Measurements from ENCODE around the gene NCS1.

The NCS1 gene

DNA sequence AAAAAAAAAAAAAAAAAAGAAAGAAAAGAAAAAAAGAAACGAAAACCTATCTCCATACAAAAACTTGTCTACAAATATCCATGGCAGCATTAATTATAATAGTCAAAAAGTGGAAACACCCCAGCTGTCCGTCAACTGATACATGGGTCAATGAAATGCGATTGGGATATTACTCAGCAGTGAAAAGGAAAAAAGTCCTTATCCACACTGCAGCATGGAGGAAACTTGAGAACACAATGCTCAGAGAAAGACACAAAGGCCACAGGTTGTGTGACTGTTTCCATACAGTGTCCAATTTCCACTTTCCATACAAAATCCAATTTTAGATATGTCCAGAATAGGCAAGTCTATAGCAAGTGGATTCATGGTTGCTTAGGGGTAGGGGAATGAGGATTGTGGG lies 24.3 kb upstream of the NCS1 start:
- DNase-seq (ENCODE audit: low read depth, low spot score) = no peak

DNA sequence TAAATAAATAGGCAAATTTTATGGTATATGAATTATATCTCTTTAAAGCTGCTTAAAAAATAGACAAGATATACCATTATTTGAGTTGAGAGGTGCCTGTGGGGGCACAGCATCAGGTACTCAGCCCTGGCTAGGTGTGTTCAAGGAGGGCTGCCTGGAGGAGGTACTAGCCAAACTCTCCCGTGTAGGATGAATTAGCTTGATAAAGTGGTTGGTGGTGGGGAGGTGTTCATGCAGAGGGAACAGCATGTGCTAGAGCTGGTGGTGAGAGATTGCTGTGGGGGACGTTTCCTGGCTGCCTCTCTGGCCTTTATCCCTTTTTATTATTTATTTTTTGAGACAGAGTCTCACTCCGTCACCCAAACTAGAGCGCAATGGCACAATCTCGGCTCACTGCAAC lies 23.2 kb upstream of the NCS1 start:
- no peak for DNase-seq (ENCODE audit: low read depth, low spot score)

DNA sequence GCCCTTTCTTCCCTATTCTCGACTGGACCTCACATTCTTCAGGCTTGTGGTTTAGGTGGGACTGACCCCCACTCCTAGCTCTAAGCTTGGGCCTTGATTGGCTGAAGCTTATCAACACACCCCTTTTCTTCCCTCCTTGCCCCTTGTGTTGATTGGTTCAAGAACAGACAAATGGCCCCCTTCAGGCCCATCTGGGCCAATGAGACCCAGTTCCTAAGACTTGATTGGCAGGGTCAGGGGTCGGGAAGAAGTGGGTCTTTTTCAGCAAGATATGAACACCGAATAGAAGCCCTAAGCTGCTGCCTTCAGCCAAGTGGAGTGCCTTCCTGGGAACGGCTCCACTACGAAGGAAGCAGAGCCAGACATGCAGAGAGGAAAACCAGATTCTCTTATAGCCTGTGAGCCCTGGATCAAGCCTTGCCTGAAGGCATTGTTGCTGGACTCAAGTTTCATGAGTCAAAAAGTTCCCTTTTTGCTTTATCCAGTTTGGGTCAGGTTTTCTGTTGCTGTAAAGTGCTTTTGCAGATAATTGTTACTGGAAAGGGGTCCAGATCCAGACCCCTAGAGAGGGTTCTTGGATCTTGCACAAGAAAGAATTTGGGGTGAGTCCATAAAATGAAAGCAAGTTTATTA lies 22.4 kb upstream of the NCS1 start:
- DNase-seq (ENCODE audit: low read depth, low spot score) = no peak

DNA sequence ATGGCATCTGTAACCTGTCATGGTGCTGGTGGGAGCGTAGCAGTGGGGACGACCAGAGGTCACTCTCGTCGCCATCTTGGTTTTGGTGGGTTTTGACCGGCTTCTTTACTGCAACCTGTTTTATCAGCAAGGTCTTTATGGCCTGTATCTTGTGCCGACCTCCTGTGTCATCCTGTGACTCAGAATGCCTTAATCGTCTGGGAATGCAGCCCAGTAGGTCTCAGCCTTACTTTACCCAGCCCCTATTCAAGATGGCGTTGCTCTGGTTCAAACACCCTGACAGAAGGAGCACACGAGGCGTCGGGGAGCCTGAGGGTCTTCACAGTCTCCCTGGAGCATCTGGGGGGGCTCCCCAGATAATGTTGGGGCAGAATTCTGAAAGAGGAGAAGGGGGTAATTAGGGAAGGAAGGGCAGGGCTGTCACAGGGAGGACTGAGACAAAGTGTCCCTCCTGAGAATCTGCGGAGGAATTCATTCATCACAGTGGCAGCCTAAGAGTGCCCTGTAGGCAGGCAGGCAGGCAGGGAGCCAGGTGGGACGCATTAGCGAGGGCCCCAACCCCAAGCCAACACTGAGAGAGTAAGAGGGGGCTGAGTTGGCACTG lies 21.3 kb upstream of the NCS1 start:
- no peak for DNase-seq (ENCODE audit: low read depth, low spot score)

DNA sequence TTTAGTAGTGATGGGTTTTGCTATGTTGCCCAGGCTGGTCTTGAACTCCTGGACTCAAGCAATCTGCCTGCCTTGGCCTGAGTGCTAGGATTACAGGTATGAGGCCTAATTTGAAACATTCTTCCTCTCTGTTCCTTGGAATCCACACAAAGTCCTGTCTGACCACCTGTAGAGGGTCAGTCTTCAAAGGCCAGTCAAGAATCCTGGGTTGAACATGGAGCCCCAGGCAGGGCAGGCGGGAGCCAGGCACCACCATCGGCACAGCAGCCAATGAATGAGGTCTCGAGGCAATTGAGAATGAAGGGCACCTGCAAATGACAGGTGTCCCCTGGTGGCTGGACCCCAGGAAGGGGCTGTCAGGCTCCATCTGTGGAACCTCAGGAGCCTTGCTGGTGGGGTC lies 17.4 kb upstream of the NCS1 start:
- DNase-seq (ENCODE audit: low read depth, low spot score) = no peak

DNA sequence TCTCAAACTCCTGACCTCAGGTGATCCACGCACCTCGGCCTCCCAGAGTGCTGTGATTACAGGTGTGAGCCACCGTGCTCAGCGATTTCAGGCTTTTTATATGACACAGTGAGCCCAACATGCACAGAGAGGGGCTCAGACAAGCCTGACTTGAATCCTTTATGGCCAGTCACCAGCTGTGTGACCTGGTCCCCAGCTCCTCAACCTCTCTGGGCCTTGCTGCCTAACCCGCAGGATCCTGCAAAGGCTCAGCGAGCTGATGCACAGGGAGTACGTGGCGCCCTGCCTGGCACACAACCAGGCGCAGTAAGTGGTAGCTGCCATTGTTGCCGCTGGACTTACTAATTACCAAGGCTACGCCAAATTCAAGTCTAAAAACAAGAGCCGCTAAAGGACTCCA lies 16.6 kb upstream of the NCS1 start:
- no peak for DNase-seq (ENCODE audit: low read depth, low spot score)

DNA sequence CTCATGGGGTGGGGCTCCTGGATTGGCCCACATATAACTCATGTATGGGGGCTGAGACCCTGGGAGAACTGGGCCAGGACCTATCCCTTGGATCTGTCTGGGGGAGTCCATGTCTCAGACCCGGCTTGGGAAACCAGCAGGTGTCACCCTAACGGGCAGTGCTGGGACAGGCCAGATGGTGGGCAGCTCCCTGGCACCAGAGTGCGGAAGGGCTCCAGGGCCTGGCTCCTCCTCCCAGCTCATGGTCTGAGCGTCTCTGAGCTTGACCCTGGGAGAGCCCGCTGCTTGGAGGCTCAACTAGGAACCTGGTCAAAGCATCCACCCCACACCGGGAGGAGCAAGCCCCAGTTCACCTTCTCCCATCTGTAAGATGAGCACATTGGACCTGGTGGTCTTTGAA lies 15.5 kb upstream of the NCS1 start:
- DNase-seq (ENCODE audit: low read depth, low spot score) = no peak

DNA sequence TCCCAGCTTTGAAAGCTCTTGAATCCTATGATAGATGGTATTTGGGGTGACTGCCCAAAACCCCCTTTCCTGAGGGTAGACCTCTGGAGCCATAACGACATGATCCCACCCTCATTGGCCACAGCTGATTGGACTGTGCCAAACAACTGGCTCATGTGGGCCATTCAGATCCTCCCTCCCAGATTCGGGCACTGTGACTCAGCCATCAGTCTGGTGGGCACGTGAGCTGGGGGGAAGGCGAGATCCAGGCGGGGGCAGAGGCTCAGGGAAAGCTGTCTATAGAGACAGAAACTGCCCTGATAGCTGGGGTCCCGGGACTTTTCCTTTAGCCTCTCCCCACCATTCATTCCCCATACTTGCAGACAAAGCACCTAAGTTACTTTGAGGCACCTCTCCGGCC lies 15.1 kb upstream of the NCS1 start:
- DNase-seq (ENCODE audit: low read depth, low spot score) = no peak

DNA sequence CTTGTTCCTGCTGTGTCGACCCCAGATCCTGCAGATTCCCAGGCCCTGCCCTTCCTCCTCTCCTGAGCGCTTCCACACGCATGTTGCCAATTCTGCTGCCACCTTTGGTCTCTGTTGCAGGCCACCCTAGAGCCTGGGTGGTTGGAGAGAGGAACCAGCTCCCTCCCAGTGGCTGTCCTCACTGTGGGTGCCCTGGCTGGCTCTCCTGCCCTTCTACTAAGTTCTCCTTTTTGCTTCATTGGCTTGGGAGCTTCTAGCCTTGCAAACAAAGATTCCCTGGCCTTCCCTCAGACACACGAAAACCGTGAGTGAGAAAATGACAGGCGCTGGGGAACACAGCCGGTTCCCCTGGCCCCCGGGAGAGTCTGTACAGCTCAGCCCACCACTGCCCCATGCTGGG lies 14.2 kb upstream of the NCS1 start:
- no peak for DNase-seq (ENCODE audit: low read depth, low spot score)

DNA sequence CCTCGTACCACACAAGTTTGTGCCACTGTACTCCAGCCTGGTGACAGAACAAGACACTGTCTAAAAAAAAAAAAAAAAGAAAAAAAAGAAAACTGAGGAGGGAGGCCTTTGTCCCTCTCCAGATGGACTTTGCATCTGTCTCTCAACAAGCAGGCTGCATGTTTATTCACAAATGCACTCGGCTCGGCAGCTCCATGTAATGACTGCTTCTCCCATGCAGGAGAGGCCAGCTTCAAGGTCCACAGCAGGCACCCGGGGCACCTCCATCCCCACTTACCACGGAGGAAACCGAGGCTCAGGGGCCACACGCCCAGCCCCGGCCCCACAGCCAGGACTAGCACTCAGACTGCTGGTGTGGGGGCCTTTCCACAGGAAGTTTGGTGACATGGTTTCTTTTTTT lies 13.1 kb upstream of the NCS1 start:
- no peak for DNase-seq (ENCODE audit: low read depth, low spot score)

DNA sequence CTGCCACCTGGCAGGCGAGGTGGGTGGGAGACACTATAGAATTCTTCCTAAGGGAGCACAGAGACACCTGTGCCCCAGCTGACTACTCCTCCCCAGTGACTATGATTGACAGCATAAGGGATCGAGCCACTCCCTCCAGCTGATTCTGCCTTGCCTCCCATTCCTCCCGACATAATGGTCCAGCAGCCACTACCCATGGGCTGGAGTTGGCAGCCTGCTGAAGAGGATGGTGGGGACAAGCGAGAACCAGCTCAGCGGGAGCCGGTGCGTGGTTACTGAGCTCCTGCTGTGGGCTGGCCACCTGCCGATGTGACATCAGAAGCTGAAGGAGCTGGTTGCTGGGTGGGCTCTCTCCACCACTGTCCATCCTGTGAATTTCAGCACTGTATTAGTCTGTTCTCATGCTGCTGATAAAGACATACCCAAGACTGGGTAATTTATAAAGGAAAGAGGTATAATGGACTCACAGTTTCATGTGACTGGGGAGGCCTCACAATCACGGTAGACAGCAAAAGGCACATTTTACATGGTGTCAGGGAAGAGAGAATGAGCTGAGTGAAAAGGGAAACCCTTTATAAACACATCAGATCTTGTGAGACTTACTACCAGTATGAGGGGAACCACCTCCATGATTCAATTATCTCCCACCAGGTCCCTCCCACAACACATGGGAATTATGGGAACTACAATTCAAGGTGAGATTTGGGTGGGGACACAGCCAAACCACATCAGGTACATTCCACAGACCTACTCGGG lies 12.1 kb upstream of the NCS1 start:
- DNase-seq (ENCODE audit: low read depth, low spot score) = no peak

DNA sequence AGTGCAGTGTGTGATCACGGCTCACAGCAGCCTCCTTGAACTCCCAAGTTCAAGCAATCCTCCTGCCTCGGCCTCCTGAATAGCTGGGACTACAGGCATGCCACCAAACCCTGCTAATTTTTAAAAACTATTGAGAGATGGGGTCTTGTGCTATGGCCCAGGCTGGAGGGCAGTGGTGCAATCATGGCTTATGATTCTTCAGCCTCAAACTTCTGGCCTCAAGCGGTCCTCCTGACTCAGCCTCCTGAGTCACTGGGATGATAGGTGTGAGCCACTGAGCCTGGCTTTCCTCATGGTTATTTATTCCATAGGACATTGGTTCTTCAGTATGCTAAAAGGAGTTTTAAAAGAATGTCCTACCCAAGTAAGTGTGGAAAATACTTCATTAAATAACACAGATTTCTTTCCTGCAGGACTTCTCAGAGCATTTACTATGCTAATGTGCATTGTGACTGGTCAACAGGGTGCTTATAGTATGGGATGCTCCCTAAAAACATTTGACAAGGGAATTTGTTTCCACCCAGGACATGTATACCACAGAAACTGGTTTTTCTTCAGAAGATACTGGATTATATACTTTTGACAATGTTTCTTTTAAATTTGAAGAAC lies 11.2 kb upstream of the NCS1 start:
- no peak for DNase-seq (ENCODE audit: low read depth, low spot score)

DNA sequence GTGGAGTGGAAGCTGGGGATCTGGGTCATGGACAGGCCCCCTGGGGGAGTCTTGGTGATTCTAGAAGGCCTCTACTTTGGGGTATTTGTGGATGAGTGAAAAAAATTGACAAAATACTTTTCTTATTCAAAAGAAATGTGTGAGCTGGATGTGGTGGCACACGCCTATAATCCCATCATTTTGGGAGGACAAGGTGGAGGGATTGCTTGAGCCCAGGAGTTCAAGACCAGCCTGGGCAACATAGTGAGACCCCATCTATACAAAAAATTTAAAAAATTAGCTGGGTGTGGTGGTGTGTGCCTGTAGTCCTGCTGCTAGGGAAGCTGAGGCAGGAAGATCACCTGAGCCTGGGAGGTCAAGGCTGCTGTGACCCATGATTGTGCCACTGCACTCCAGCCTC lies 6.6 kb upstream of the NCS1 start:
- no peak for DNase-seq (ENCODE audit: low read depth, low spot score)

DNA sequence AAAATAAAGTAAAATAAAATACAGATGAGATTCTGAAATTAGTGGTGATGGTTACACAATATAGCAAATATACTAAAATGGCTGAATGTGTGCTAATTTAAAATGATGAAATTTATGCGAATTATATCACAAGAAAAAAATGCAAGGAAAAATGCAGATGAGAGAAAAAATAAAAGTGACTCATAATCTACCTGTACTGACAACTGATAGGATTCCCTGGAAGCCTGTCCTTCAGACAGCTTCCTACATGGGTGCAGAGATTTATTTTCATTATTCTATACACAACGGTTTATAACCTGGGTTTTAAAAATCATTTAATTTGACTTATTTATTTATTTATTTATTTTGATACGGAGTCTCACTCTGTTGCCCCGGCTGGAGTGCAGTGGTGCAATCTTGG lies 5.8 kb upstream of the NCS1 start:
- no peak for DNase-seq (ENCODE audit: low read depth, low spot score)

DNA sequence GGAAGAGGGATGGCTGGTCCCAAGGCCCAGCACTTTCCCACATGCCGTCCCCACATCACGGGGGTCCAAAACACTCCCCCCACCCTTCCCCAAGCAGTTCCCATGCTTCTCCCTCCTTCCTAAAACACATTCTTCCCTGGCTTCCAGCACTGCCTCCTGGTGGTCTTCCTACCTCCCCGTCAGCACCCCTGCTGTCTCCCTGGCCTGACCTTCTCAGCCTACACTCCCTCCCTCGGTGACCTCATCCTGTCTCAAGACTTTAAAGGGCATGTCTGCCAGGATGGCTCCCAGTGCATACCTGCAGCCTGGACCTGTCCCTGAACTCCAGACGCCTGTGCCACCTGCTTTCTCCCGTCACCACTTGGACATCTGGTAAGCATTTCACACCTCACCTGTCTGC lies 4.3 kb upstream of the NCS1 start:
- DNase-seq (ENCODE audit: low read depth, low spot score) = no peak

DNA sequence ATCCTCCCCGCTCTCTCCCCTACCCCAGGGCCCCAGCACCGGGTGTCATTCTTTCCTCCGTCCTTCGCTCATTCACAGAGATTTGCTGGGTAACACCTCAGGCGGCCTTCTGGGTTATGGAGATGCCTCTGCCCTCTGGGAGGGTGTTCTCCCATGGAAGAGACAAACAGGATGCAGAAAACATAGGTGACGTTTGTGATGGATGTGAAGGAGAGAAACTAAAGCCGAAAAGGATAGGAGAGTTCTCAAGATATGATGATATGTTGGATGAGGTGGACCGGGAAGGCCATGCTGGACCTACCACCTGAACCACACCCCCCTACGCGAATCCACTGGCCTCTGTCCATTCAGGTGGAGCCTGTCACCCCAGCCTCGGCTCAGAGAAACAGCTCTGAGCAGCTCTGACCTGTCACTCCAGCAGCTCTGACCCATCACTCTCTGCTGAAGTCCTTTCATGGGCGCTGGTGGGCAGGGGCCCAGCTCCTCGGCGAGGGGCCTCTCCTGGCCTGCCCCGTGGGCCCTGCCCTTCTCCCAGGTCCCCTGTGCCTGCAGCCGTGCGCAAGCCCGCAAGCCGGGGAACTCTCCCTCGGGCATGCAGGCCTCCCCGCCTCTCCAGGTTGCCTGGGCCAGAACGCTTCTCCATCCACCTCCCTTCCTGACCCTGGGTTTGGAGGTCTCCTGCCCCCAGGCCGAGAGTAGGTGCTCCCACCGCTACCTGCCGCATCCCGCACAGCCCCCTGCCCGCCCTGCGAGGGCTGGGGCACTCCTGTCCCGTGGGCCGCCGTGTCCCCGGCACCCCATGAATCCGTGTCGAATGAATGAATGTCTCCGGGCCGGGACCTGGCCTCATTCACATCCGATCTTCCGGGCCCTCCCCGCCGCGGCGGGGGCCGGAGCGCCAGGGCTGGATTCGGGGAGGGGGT lies 717 bp upstream of the NCS1 start:
- DNase-seq (ENCODE audit: low read depth, low spot score) = no peak

DNA sequence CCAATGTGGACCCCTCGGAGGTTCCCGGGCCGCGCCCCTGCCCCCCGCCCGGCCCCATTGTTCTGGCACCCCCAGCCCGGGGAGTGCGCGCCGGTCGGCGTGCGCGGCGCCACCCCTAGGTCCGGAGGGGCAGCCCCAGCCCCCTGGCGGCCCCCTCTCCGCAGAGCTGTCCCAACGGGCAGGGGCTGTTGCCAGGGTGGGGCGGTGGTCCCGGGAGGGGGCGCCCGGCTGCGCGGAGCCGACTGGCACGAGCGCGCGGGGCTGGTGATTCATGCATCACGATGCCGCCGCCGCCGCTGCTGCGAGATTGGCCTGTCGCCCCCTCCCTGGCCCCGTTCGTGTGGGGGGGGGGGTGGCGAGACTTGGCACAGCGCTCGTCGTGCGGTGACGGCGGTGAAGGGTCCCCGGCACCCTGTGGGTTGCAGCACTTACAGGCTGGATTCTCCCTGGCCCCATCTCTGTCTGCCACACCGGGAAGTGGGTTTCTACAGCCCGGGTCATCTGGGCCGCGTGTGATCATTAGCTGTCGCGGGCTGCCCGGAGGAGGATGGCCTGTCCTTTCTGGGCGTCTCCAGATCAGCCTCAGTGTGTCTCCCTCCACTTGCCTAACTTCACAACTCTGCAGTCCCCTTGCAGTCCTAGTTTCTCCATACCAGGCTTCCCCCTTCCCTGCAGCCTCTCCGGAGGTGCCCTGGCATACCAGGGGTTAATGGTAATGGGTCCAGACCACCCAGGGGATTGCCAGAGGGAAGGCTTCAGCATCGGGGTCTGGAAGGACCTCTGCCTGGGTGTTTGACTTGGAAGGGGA lies 858 bp downstream of the NCS1 start:
- no peak for DNase-seq (ENCODE audit: low read depth, low spot score)

DNA sequence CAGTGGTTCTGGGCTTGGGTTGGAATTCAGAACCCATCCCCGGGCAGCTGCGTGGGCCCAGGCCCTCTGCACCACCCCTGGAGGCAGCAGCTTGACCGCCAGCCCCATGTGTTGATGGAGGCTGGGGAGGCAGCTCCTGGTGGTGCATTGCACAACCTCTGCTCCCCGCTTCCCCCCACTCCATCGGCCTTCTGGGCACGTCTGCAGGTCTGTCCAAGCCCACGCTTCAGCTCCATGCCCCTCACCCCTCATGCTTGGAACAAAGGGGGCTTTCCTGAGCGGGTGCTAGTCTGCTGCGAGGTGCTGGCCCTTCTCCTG lies 1.4 kb downstream of the NCS1 start:
- no peak for DNase-seq (ENCODE audit: low read depth, low spot score)

DNA sequence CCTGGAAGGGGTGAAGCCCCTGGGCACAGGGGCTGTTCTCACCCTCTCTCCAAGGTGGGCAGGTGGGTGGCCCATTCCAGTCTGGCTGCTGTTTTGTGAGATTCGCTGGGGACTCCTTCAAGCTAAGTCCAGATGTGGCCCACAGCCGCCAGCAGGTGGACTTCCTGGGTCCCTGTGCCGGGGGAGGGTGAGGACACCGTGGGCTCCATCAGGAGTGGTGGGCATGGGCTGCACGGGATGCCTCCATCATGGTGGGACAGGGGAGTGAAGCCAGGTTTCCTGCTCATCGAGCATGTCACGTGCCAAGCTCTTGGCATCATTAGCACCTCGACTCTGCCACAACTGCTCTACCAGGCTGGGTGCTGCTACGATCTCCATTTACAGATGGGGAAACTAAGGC lies 1.8 kb downstream of the NCS1 start:
- no peak for DNase-seq (ENCODE audit: low read depth, low spot score)

DNA sequence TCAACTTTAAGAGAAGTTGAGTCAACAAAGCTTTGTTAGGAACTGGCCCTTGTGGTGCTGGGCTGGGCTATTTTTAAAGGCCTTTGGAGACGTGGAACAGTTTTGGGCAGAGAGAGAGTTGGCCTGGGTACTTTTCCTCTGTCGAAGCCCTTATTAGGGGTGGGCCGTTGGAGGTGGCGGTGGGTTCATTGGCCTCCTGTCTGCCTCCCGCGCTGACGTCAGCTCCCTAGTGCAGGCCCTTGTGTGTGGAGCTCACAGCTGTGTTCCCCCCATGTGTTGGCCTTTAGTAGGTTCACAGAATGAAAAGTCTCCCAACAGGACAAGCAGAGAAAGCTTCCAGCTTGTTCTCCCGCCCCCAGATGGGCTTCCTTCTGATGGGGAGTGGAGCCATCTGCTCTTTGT lies 2.7 kb downstream of the NCS1 start:
- DNase-seq (ENCODE audit: low read depth, low spot score) = no peak

DNA sequence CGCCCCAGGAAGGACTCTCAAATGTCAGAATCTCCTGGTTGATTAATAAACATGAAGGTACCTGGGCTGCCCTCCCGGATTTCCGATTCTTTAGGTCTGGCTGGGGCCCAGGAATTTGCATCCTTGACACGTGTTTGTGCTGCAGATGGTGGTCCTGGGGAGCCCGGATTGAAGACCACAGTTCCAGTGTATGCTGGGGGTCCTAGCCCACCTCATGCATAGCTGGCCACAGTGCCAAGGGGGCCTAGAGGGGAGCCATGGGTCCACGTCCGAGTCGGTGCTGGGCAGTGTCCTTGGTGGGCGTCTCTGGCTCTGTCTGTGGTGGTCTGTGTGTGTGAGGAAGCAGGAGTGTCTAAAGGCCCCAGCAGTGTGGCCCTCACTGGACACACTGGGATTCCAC lies 3.2 kb downstream of the NCS1 start:
- no peak for DNase-seq (ENCODE audit: low read depth, low spot score)

Data from brain pericyte (primary cell).